ENCODE data around the gene TBC1D2B.
A peak's percentile ranks its signal among the peaks of the same experiment; 100 is the strongest.

TBC1D2B gene

GRCh38 chr15:78054518-78054917 lies 23.0 kb downstream of the TBC1D2B start:
- H2BK120ac ChIP-seq (ENCODE audit: insufficient read depth, low read length, poor library complexity) = no peak overlapping the region
- H3K9ac ChIP-seq (ENCODE audit: low read length) = no peak overlapping the region
- no peaks in the 10 kb centered on the region for H3K79me2 ChIP-seq (ENCODE audit: control insufficient read depth, insufficient read depth, low read length, poor library complexity)
- no peak overlapping the region for H2BK12ac ChIP-seq (ENCODE audit: low read length)
- H4K12ac ChIP-seq (ENCODE audit: low read depth, low read length) = no peak overlapping the region
- no peaks in the 10 kb centered on the region for H3K9me3 ChIP-seq (ENCODE audit: insufficient read depth, low read depth, low read length)
- H3K4me3 ChIP-seq (ENCODE audit: low read depth, low read length) = no peak overlapping the region
- no peaks in the 10 kb centered on the region for H3K27me3 ChIP-seq (ENCODE audit: insufficient read depth, low read length)
- no peak overlapping the region for H2AK5ac ChIP-seq (ENCODE audit: low read length)
- H3K14ac ChIP-seq (ENCODE audit: low read length) = no peak overlapping the region
- no peak overlapping the region for H2BK5ac ChIP-seq (ENCODE audit: low read depth, low read length, poor library complexity)
- H3K23ac ChIP-seq (ENCODE audit: low read length) = no peak overlapping the region
- no peak overlapping the region for H3K18ac ChIP-seq (ENCODE audit: low read length)
- no peak overlapping the region for H3K4ac ChIP-seq (ENCODE audit: low read depth, low read length)
- H3K4me1 ChIP-seq (ENCODE audit: control insufficient read depth in 1 of 2, insufficient read depth in 2 of 2, low read length in 2 of 2) = peaks cover 13 to 14% of the 10 kb centered on the region in 2 experiments
- H3K79me1 ChIP-seq (ENCODE audit: low read length) = peaks cover 2% of the 10 kb centered on the region
- WGBS (ENCODE audit: extremely low coverage, insufficient coverage, insufficient read length) = no CpG with 5 or more reads among the region's 2 CpGs
- H2AFZ ChIP-seq (ENCODE audit: insufficient read depth, low read length, poor library complexity) = no peak overlapping the region
- no peak for DNase-seq
- H3K36me3 ChIP-seq (ENCODE audit: control insufficient read depth in 1 of 2, insufficient read depth in 2 of 2, low read length in 2 of 2) = peaks cover 0 to 3% of the 10 kb centered on the region in 2 experiments
- H4K91ac ChIP-seq (ENCODE audit: low read depth, low read length) = no peak overlapping the region
- no peak overlapping the region for H3K27ac ChIP-seq (ENCODE audit: low read depth, low read length)
- no peak overlapping the region for H4K8ac ChIP-seq (ENCODE audit: low read depth, low read length)
- no peak overlapping the region for H3K4me2 ChIP-seq (ENCODE audit: low read length)

DNA sequence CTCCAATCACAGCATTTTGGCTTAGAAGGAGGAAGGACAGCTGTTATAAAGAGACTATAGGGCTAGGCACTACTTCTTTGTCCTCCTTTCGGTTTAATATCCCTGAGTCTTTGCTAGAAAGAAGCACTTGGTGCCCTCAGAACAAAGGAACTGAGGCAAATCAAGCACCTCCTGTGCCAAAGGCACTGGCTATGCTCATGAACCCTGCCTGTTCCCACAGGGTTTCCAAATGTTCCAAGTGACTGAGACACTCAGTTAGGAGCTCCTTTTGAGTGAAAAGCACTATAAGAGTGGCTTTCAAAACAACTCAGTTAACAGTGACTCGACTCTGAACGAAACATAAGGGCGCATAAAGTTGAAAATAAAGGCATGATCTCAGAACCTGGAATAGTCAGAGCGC lies 25.0 kb downstream of the TBC1D2B start:
- Histone ChIP-seq H3K27me3 (ENCODE audit: insufficient read depth, low read length) (no peaks in the 10 kb centered on the region), H3K4me3 (ENCODE audit: low read depth, low read length) (no peak overlapping the region), H3K9ac (ENCODE audit: low read length) (no peak overlapping the region), H3K4me2 (ENCODE audit: low read length) (no peak overlapping the region), H3K14ac (ENCODE audit: low read length) (no peak overlapping the region), H2AFZ (ENCODE audit: insufficient read depth, low read length, poor library complexity) (no peak overlapping the region), H2BK12ac (ENCODE audit: low read length) (no peak overlapping the region), H4K91ac (ENCODE audit: low read depth, low read length) (no peak overlapping the region), H3K4ac (ENCODE audit: low read depth, low read length) (no peak overlapping the region), H4K8ac (ENCODE audit: low read depth, low read length) (no peak overlapping the region), H2BK120ac (ENCODE audit: insufficient read depth, low read length, poor library complexity) (peak overlapping the region; percentile 7), H3K36me3 (ENCODE audit: control insufficient read depth in 1 of 2, insufficient read depth in 2 of 2, low read length in 2 of 2) (peaks cover 0 to 3% of the 10 kb centered on the region in 2 experiments), H3K4me1 (ENCODE audit: control insufficient read depth in 1 of 2, insufficient read depth in 2 of 2, low read length in 2 of 2) (peaks cover 16 to 21% of the 10 kb centered on the region in 2 experiments), H3K79me2 (ENCODE audit: control insufficient read depth, insufficient read depth, low read length, poor library complexity) (no peaks in the 10 kb centered on the region), H3K27ac (ENCODE audit: low read depth, low read length) (peak overlapping the region; percentile 56), H2BK5ac (ENCODE audit: low read depth, low read length, poor library complexity) (no peak overlapping the region), H3K18ac (ENCODE audit: low read length) (no peak overlapping the region), H3K23ac (ENCODE audit: low read length) (no peak overlapping the region), H4K12ac (ENCODE audit: low read depth, low read length) (no peak overlapping the region), H2AK5ac (ENCODE audit: low read length) (no peak overlapping the region), H3K9me3 (ENCODE audit: insufficient read depth, low read depth, low read length) (no peaks in the 10 kb centered on the region), H3K79me1 (ENCODE audit: low read length) (peaks cover 2% of the 10 kb centered on the region)
- WGBS (ENCODE audit: extremely low coverage, insufficient coverage, insufficient read length) = no CpG with 5 or more reads among the region's 5 CpGs
- no peak for DNase-seq

DNA sequence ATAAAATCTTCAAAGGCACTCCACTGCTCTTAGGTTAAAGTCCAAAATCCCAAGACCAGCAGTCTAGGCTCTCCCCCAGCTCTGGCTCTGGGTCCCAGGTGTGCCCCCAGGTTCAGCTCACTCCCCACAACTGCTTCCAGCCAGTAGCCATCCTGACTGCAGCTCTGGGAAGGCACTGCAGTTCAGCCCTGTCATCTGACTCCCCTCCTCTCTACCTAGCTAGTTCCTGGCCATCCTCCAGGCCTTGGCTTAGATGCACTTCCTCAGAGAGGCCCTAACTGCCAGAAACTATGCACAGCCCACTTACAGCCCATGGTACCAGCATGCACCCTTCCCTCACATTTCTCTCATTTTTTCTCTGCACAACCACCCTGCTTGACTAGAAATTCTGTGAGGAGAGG lies 25.5 kb downstream of the TBC1D2B start:
- Histone ChIP-seq H4K91ac (ENCODE audit: low read depth, low read length) (no peak overlapping the region), H2BK5ac (ENCODE audit: low read depth, low read length, poor library complexity) (no peak overlapping the region), H3K14ac (ENCODE audit: low read length) (no peak overlapping the region), H3K23ac (ENCODE audit: low read length) (no peak overlapping the region), H2AFZ (ENCODE audit: insufficient read depth, low read length, poor library complexity) (no peak overlapping the region), H3K27me3 (ENCODE audit: insufficient read depth, low read length) (no peaks in the 10 kb centered on the region), H3K4ac (ENCODE audit: low read depth, low read length) (no peak overlapping the region), H3K36me3 (ENCODE audit: control insufficient read depth in 1 of 2, insufficient read depth in 2 of 2, low read length in 2 of 2) (peaks cover 0 to 3% of the 10 kb centered on the region in 2 experiments), H3K4me1 (ENCODE audit: control insufficient read depth in 1 of 2, insufficient read depth in 2 of 2, low read length in 2 of 2) (peaks cover 18 to 22% of the 10 kb centered on the region in 2 experiments), H3K4me2 (ENCODE audit: low read length) (no peak overlapping the region), H2BK120ac (ENCODE audit: insufficient read depth, low read length, poor library complexity) (no peak overlapping the region), H3K79me2 (ENCODE audit: control insufficient read depth, insufficient read depth, low read length, poor library complexity) (no peaks in the 10 kb centered on the region), H2AK5ac (ENCODE audit: low read length) (no peak overlapping the region), H3K9ac (ENCODE audit: low read length) (no peak overlapping the region), H4K12ac (ENCODE audit: low read depth, low read length) (no peak overlapping the region), H3K27ac (ENCODE audit: low read depth, low read length) (no peak overlapping the region), H3K18ac (ENCODE audit: low read length) (no peak overlapping the region), H3K79me1 (ENCODE audit: low read length) (peaks cover 2% of the 10 kb centered on the region), H3K9me3 (ENCODE audit: insufficient read depth, low read depth, low read length) (no peaks in the 10 kb centered on the region), H2BK12ac (ENCODE audit: low read length) (peak overlapping the region; percentile 5), H3K4me3 (ENCODE audit: low read depth, low read length) (no peak overlapping the region), H4K8ac (ENCODE audit: low read depth, low read length) (no peak overlapping the region)
- peak; percentile 86 to 93 for DNase-seq

DNA sequence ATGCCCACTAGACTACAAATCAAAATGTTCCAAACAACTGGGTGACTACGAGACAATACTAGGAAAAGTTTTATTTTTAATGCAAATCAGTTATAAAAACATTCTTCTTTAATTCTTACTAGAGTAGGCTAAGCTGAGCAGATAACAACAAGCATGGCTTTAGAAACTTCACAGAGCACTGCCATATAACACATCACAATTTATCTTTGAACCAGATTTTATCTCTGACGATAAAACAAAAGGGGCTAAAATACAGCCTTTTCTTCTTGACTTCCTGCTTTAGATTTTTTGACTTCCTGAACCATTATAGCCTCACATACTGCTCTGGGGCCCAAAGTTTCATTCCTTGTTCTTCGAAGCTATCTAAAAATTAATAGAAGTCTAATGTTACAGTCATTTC lies 25.9 kb downstream of the TBC1D2B start:
- no peak overlapping the region for H3K27ac ChIP-seq (ENCODE audit: low read depth, low read length)
- H3K4ac ChIP-seq (ENCODE audit: low read depth, low read length) = no peak overlapping the region
- no peaks in the 10 kb centered on the region for H3K9me3 ChIP-seq (ENCODE audit: insufficient read depth, low read depth, low read length)
- H3K36me3 ChIP-seq (ENCODE audit: control insufficient read depth in 1 of 2, insufficient read depth in 2 of 2, low read length in 2 of 2) = peaks cover 0 to 3% of the 10 kb centered on the region in 2 experiments
- no peak overlapping the region for H2AK5ac ChIP-seq (ENCODE audit: low read length)
- no peak overlapping the region for H3K14ac ChIP-seq (ENCODE audit: low read length)
- H3K4me1 ChIP-seq (ENCODE audit: control insufficient read depth in 1 of 2, insufficient read depth in 2 of 2, low read length in 2 of 2) = peaks cover 18 to 19% of the 10 kb centered on the region in 2 experiments
- no peaks in the 10 kb centered on the region for H3K27me3 ChIP-seq (ENCODE audit: insufficient read depth, low read length)
- H2BK12ac ChIP-seq (ENCODE audit: low read length) = no peak overlapping the region
- DNase-seq = no peak
- H2AFZ ChIP-seq (ENCODE audit: insufficient read depth, low read length, poor library complexity) = no peak overlapping the region
- H4K8ac ChIP-seq (ENCODE audit: low read depth, low read length) = no peak overlapping the region
- H2BK5ac ChIP-seq (ENCODE audit: low read depth, low read length, poor library complexity) = no peak overlapping the region
- no peak overlapping the region for H3K4me2 ChIP-seq (ENCODE audit: low read length)
- WGBS (ENCODE audit: extremely low coverage, insufficient coverage, insufficient read length) = no CpG with 5 or more reads among the region's 3 CpGs
- no peak overlapping the region for H3K9ac ChIP-seq (ENCODE audit: low read length)
- H3K23ac ChIP-seq (ENCODE audit: low read length) = no peak overlapping the region
- no peak overlapping the region for H3K18ac ChIP-seq (ENCODE audit: low read length)
- no peak overlapping the region for H3K4me3 ChIP-seq (ENCODE audit: low read depth, low read length)
- no peak overlapping the region for H4K91ac ChIP-seq (ENCODE audit: low read depth, low read length)
- no peak overlapping the region for H2BK120ac ChIP-seq (ENCODE audit: insufficient read depth, low read length, poor library complexity)
- H3K79me2 ChIP-seq (ENCODE audit: control insufficient read depth, insufficient read depth, low read length, poor library complexity) = no peaks in the 10 kb centered on the region
- H3K79me1 ChIP-seq (ENCODE audit: low read length) = peaks cover under 1% of the 10 kb centered on the region
- no peak overlapping the region for H4K12ac ChIP-seq (ENCODE audit: low read depth, low read length)

All from trophoblast cell (in vitro differentiated cells and primary cell).